ENCODE measurements around the gene CD86.

CD86 gene

DNA sequence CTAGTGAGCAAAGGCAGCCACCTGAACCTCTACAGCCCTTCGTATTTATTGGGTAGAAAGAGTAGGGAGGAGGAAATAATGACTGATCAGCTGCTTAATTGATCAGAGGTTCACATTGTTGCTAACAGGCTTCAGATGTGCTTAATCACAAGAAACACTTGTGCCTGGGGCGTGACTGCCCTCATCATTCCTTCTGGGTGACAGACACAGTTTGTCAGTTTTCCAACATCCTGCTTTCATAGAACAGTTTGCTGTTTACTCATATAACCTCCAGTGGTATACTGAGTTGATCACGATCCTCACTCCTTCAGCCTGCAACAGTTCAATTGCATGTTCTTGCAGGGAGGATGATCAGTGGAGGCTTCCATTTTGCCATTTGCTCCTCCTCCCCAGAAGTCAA lies 114.7 kb downstream of the CD86 start:
- DNase-seq, result no peak

Measured in DMS 273 treated with DMSO at 0.1 percent for 48 hours (cell line).